ENCODE results near the gene NTSR2.

Gene NTSR2

GRCh38 chr2:11711354-11711716 lies 41.3 kb upstream of the NTSR2 start:
- no peak overlapping the region for H3K4me3 ChIP-seq (ENCODE audit: insufficient read depth, low read depth, low read length)
- H3K9me3 ChIP-seq (ENCODE audit: control insufficient read depth, low read length): no peaks in the 10 kb centered on the region
- no peaks in the 10 kb centered on the region for H3K36me3 ChIP-seq (ENCODE audit: control insufficient read depth, insufficient read depth, low read length)
- WGBS, 2 experiments: 95 to 100% methylated on average over 1 of the region's 1 CpG
- H3K27me3 ChIP-seq (ENCODE audit: control insufficient read depth, insufficient read depth, low read length, poor library complexity, severe bottlenecking): no peaks in the 10 kb centered on the region
- H3K27ac ChIP-seq (ENCODE audit: insufficient read depth, low read depth, low read length, poor library complexity, severe bottlenecking): no peak overlapping the region
- H3K4me1 ChIP-seq (ENCODE audit: control insufficient read depth, insufficient read depth, low read length): peaks cover 7% of the 10 kb centered on the region

GRCh38 chr2:11710632-11711353 lies 40.8 kb upstream of the NTSR2 start:
- Histone ChIP-seq H3K27ac (ENCODE audit: insufficient read depth, low read depth, low read length, poor library complexity, severe bottlenecking) (no peak overlapping the region), H3K4me3 (ENCODE audit: insufficient read depth, low read depth, low read length) (no peak overlapping the region), H3K4me1 (ENCODE audit: control insufficient read depth, insufficient read depth, low read length) (peaks cover 7% of the 10 kb centered on the region), H3K9me3 (ENCODE audit: control insufficient read depth, low read length) (no peaks in the 10 kb centered on the region), H3K27me3 (ENCODE audit: control insufficient read depth, insufficient read depth, low read length, poor library complexity, severe bottlenecking) (no peaks in the 10 kb centered on the region), H3K36me3 (ENCODE audit: control insufficient read depth, insufficient read depth, low read length) (no peaks in the 10 kb centered on the region)
- 92% methylated on average over 3 of the region's 3 CpGs for WGBS, 2 experiments

GRCh38 chr2:11710210-11710609 lies 40.2 kb upstream of the NTSR2 start:
- Histone ChIP-seq H3K27me3 (ENCODE audit: control insufficient read depth, insufficient read depth, low read length, poor library complexity, severe bottlenecking) (no peaks in the 10 kb centered on the region), H3K27ac (ENCODE audit: insufficient read depth, low read depth, low read length, poor library complexity, severe bottlenecking) (no peak overlapping the region), H3K4me1 (ENCODE audit: control insufficient read depth, insufficient read depth, low read length) (peaks cover 7% of the 10 kb centered on the region), H3K36me3 (ENCODE audit: control insufficient read depth, insufficient read depth, low read length) (no peaks in the 10 kb centered on the region), H3K9me3 (ENCODE audit: control insufficient read depth, low read length) (no peaks in the 10 kb centered on the region), H3K4me3 (ENCODE audit: insufficient read depth, low read depth, low read length) (no peak overlapping the region)
- 89 to 97% methylated on average over 3 of the region's 3 CpGs for WGBS, 2 experiments

GRCh38 chr2:11709293-11709692 lies 39.3 kb upstream of the NTSR2 start:
- H3K4me1 ChIP-seq (ENCODE audit: control insufficient read depth, insufficient read depth, low read length): peaks cover 5% of the 10 kb centered on the region
- H3K27me3 ChIP-seq (ENCODE audit: control insufficient read depth, insufficient read depth, low read length, poor library complexity, severe bottlenecking): no peaks in the 10 kb centered on the region
- no peak overlapping the region for H3K4me3 ChIP-seq (ENCODE audit: insufficient read depth, low read depth, low read length)
- H3K9me3 ChIP-seq (ENCODE audit: control insufficient read depth, low read length): no peaks in the 10 kb centered on the region
- 91 to 94% methylated on average over 8 of the region's 8 CpGs for WGBS, 2 experiments
- H3K27ac ChIP-seq (ENCODE audit: insufficient read depth, low read depth, low read length, poor library complexity, severe bottlenecking): no peak overlapping the region
- H3K36me3 ChIP-seq (ENCODE audit: control insufficient read depth, insufficient read depth, low read length): no peaks in the 10 kb centered on the region

GRCh38 chr2:11708106-11708505 lies 38.1 kb upstream of the NTSR2 start:
- no peaks in the 10 kb centered on the region for H3K9me3 ChIP-seq (ENCODE audit: control insufficient read depth, low read length)
- H3K27ac ChIP-seq (ENCODE audit: insufficient read depth, low read depth, low read length, poor library complexity, severe bottlenecking): no peak overlapping the region
- H3K27me3 ChIP-seq (ENCODE audit: control insufficient read depth, insufficient read depth, low read length, poor library complexity, severe bottlenecking): no peaks in the 10 kb centered on the region
- H3K4me1 ChIP-seq (ENCODE audit: control insufficient read depth, insufficient read depth, low read length): no peaks in the 10 kb centered on the region
- WGBS, 2 experiments: 87 to 89% methylated on average over 3 of the region's 3 CpGs
- H3K36me3 ChIP-seq (ENCODE audit: control insufficient read depth, insufficient read depth, low read length): no peaks in the 10 kb centered on the region
- no peak overlapping the region for H3K4me3 ChIP-seq (ENCODE audit: insufficient read depth, low read depth, low read length)

- no peak overlapping the region for H3K4me3 ChIP-seq (ENCODE audit: insufficient read depth, low read depth, low read length)
- H3K4me1 ChIP-seq (ENCODE audit: control insufficient read depth, insufficient read depth, low read length): no peaks in the 10 kb centered on the region
- no peak overlapping the region for H3K27ac ChIP-seq (ENCODE audit: insufficient read depth, low read depth, low read length, poor library complexity, severe bottlenecking)
- H3K36me3 ChIP-seq (ENCODE audit: control insufficient read depth, insufficient read depth, low read length): no peaks in the 10 kb centered on the region
- H3K27me3 ChIP-seq (ENCODE audit: control insufficient read depth, insufficient read depth, low read length, poor library complexity, severe bottlenecking): no peaks in the 10 kb centered on the region
- WGBS, 2 experiments: 93 to 94% methylated on average over 3 of the region's 3 CpGs
- no peaks in the 10 kb centered on the region for H3K9me3 ChIP-seq (ENCODE audit: control insufficient read depth, low read length)
Measured at GRCh38 chr2:11705711-11706110, 35.7 kb upstream of the NTSR2 start.

GRCh38 chr2:11705063-11705462 lies 35.1 kb upstream of the NTSR2 start:
- H3K4me3 ChIP-seq (ENCODE audit: insufficient read depth, low read depth, low read length): no peak overlapping the region
- no peaks in the 10 kb centered on the region for H3K27me3 ChIP-seq (ENCODE audit: control insufficient read depth, insufficient read depth, low read length, poor library complexity, severe bottlenecking)
- H3K36me3 ChIP-seq (ENCODE audit: control insufficient read depth, insufficient read depth, low read length): no peaks in the 10 kb centered on the region
- H3K4me1 ChIP-seq (ENCODE audit: control insufficient read depth, insufficient read depth, low read length): no peaks in the 10 kb centered on the region
- no peaks in the 10 kb centered on the region for H3K9me3 ChIP-seq (ENCODE audit: control insufficient read depth, low read length)
- WGBS, 2 experiments: 95% methylated on average over 4 of the region's 4 CpGs
- no peak overlapping the region for H3K27ac ChIP-seq (ENCODE audit: insufficient read depth, low read depth, low read length, poor library complexity, severe bottlenecking)

- H3K27me3 ChIP-seq (ENCODE audit: control insufficient read depth, insufficient read depth, low read length, poor library complexity, severe bottlenecking): no peaks in the 10 kb centered on the region
- WGBS, 2 experiments: 92 to 95% methylated on average over 1 of the region's 1 CpG
- no peaks in the 10 kb centered on the region for H3K4me1 ChIP-seq (ENCODE audit: control insufficient read depth, insufficient read depth, low read length)
- no peaks in the 10 kb centered on the region for H3K36me3 ChIP-seq (ENCODE audit: control insufficient read depth, insufficient read depth, low read length)
- H3K4me3 ChIP-seq (ENCODE audit: insufficient read depth, low read depth, low read length): no peak overlapping the region
- H3K9me3 ChIP-seq (ENCODE audit: control insufficient read depth, low read length): no peaks in the 10 kb centered on the region
- no peak overlapping the region for H3K27ac ChIP-seq (ENCODE audit: insufficient read depth, low read depth, low read length, poor library complexity, severe bottlenecking)
Measured at GRCh38 chr2:11703700-11704099, 33.7 kb upstream of the NTSR2 start.

- no peaks in the 10 kb centered on the region for H3K4me1 ChIP-seq (ENCODE audit: control insufficient read depth, insufficient read depth, low read length)
- H3K36me3 ChIP-seq (ENCODE audit: control insufficient read depth, insufficient read depth, low read length): no peaks in the 10 kb centered on the region
- no peak overlapping the region for H3K27ac ChIP-seq (ENCODE audit: insufficient read depth, low read depth, low read length, poor library complexity, severe bottlenecking)
- no peaks in the 10 kb centered on the region for H3K27me3 ChIP-seq (ENCODE audit: control insufficient read depth, insufficient read depth, low read length, poor library complexity, severe bottlenecking)
- no peak overlapping the region for H3K4me3 ChIP-seq (ENCODE audit: insufficient read depth, low read depth, low read length)
- H3K9me3 ChIP-seq (ENCODE audit: control insufficient read depth, low read length): no peaks in the 10 kb centered on the region
- WGBS, 2 experiments: 76 to 97% methylated on average over 2 of the region's 2 CpGs
Measured at GRCh38 chr2:11702946-11703345, 33.0 kb upstream of the NTSR2 start.

- Histone ChIP-seq H3K4me3 (ENCODE audit: insufficient read depth, low read depth, low read length) (no peak overlapping the region), H3K4me1 (ENCODE audit: control insufficient read depth, insufficient read depth, low read length) (peaks cover 5% of the 10 kb centered on the region), H3K27me3 (ENCODE audit: control insufficient read depth, insufficient read depth, low read length, poor library complexity, severe bottlenecking) (no peaks in the 10 kb centered on the region), H3K36me3 (ENCODE audit: control insufficient read depth, insufficient read depth, low read length) (no peaks in the 10 kb centered on the region), H3K27ac (ENCODE audit: insufficient read depth, low read depth, low read length, poor library complexity, severe bottlenecking) (no peak overlapping the region), H3K9me3 (ENCODE audit: control insufficient read depth, low read length) (no peaks in the 10 kb centered on the region)
- 89 to 91% methylated on average over 14 of the region's 14 CpGs for WGBS, 2 experiments
Measured at GRCh38 chr2:11701751-11702301, 31.8 kb upstream of the NTSR2 start.

All from ectodermal cell (in vitro differentiated cells).